GM18858 (cell line): ENCODE data around the gene PRKN.
"Not testable (repeated sequence)": the region's sequence is repeated elsewhere in the genome, so short reads cannot be mapped to it uniquely, and the experiment has no call there.

Experiments used
- ATAC-seq: cut with Tn5 transposase; IDR thresholded peaks from one replicate; pipeline ENCODE4 v1.9.1; 2021; ENCODE audit not compliant: unreplicated experiment

Gene PRKN

GRCh38 chr6:161540532-161540931 is 1187.0 kb downstream of the PRKN start:
- ATAC-seq: no peak

DNA sequence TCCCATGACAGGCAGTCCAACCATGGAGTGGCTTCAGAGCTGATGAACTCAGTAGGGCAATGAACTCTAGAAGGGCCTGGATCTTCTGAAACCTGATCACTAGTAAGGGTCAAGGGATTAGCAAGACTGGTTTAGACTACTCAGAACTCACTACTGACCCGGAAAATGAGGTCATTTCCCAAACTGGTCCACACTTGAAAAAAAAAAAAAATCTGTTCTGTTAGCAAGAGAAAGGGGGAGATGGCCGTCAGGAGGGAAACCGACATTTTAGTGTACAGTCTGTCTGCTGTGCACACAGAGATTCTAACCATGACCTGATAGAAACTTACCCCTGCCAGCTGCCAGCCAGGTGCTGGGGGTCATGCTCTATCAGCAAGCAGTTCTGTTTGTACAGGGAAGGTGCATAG is 1191.3 kb downstream of the PRKN start:
- ATAC-seq: no peak

GRCh38 chr6:161534264-161534873 is 1193.2 kb downstream of the PRKN start:
- no peak for ATAC-seq

- ATAC-seq: no peak
Measured at GRCh38 chr6:161533266-161533665, 1194.3 kb downstream of the PRKN start.

DNA sequence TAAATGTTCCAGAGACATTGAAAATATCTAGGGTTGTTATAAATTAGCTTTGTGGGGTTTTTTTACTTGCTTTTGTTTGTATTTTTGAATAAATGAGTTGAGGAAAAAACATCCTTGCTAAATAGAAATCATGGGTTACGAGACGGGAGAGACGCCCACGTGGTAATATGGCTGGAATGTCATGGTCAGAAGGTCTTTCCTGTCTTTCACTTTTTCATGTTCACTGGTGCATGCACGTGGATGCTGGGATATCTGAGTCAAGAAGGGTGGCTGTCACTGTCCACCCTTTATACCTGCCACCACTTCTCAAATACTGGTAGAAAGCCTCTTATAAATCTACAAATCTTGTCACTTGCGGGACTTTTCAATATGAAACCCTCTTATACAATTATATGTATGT is 1195.0 kb downstream of the PRKN start:
- ATAC-seq: no peak

DNA sequence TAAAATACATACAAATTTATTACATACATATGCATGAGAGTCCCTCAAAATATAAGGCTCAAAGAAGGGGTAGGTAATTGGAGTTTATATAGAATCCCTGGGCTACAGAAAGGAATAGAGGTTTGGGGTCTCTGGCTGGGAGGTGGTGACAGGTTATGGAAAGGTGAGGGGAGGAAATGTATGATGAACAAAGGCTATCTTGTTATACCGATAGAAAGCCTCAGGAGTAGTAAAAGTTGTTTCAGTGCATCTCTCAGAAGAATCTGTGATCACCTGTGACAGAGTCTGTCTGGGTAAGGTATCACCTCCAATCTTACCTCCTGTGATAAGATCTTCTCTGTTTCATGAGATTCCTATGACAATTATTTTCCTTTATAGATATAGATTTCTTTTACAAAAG is 1200.8 kb downstream of the PRKN start:
- no peak for ATAC-seq

DNA sequence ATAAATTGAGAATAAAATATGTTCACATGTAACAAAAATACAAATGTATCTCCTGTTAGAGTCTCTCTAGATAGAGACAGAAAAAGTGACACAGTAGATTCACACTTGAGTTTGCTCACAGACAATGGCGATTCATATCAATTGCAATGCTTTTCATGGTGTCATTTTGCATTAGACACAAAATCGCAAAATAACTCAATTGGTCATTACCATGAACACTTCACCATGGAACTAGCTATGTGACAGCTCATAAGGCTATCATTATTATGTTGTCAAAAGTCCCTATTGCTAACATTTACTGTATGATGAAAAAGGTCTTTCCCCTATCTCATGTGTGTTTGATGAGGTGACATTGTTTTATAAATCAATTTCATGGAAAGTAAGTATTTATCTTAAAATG is 1204.2 kb downstream of the PRKN start:
- ATAC-seq: no peak

DNA sequence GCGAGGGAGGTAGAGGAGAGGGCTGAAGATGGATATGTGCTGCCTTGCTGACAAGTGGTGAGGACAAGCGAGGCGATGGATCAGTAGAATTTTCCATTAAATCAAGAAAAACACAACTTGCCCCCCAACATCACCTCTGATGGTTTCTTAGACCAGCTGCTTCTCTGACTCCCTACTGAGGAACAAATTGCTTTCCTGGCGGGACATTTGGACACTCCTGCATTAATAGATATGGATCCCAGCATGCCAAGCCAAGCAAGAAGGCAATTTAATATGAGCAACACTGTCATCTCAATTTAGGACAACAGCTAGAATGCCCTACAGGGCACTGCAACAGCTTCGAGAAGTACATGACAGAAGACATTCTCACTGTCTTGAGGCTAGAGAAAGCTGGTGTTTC is 1205.3 kb downstream of the PRKN start:
- ATAC-seq: no peak

DNA sequence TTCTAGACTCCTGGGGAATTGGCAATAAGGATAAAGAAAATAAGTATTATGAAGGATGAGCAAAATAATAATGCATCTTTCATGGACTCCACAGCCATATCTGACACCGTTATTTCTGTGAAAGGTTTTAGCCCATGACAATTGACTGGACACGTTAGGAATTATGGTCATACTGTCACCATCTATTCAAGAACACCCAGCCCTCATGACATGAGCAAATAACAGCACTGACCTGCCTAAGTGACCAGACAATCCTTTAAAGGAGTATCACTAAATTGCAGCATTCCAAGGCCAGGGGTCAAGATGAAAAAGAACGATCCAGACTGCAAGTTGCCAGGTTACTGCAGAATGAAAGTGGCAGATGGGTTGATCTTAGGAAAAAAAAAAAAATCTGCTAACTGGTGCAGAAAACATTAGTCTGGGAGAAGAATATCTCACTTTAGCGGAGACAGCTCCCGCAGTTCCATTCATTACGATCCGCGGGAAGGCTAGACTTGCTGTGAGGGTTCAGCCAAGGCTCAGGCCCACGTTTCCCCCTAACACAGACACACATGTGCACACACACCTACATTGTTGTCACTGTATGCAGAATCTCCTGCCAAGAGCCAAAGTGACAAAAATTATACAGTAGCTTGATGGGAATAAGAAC is 1216.0 kb downstream of the PRKN start:
- ATAC-seq: no peak

- ATAC-seq: no peak
Measured at GRCh38 chr6:161508341-161508740, 1219.2 kb downstream of the PRKN start.

DNA sequence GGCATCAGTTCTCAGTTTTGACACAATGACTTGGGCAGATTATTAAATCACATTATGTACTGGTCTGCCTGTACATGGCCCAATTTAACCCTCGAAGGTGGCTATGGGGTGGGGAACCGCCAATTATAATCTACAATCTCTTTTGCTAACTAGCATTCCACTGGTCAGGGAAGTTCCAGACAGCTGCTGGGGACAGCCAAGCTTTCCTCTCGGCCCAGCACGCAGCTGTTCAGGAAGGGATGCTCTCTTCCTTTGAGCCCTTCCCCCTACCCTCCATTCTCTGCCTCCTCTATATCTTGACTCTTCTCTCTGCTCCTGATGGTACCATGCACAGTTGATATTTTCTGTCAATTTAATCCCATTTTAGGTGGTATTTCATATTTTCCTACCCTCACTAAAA is 1220.2 kb downstream of the PRKN start:
- no peak for ATAC-seq

DNA sequence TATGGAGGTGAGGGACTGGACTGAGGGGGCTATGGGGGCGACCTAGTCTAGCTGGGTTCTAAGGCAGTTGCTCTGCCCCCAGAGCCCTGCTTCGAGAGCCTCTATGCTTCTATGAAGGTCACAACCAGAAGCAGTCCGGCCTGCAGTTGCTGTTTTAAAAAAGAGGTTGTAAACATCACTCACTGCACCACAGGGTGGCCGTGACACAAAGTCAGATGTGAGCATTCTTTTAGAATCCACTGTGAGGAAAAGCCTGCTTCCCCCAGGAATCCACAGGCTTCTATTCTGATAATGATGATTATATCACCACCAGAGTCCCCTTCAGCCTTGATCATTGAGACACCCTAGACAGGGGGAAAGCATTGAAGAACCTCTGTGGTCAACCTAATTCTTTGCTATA is 1224.0 kb downstream of the PRKN start:
- ATAC-seq: no peak

DNA sequence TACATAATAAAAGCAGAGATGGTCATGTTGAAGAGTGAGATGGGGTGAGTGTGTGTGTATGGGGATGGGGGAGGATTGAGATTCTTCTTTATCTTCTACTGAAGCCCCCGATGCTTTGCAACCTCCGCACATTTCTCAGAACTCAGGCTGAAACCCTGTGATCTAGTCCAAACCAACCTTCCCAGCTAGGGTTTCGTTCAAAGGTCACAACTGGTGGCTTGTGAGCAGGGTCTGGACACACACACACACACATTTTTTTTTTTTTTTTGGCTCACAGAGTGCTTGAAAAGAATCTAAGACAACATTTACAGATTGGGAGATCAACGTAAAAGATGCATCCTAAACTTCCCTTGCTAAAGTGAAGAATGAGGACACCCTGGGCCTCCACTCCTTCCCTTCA is 1228.7 kb downstream of the PRKN start:
- no peak for ATAC-seq

- no peak for ATAC-seq
Measured at GRCh38 chr6:161498359-161498758, 1229.2 kb downstream of the PRKN start.

DNA sequence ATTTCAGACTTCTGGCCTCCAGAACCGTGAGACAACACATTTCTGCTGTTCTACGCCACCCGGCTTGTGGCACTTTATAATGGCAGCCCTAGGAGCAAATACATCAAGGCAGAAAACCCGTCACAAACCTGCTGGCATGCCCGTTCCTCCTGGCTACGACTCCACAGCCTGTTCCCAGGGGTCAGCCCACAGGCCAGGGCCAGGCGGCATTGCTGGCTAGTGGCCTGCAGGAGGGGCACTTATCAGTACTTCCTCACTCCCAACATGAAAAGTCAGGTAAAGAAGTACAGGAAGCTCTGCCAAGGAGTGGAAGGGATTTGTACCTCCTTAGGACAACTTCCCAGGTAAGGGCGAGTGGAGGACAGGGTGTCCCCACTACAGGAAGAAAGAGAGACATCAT is 1230.6 kb downstream of the PRKN start:
- no peak for ATAC-seq

DNA sequence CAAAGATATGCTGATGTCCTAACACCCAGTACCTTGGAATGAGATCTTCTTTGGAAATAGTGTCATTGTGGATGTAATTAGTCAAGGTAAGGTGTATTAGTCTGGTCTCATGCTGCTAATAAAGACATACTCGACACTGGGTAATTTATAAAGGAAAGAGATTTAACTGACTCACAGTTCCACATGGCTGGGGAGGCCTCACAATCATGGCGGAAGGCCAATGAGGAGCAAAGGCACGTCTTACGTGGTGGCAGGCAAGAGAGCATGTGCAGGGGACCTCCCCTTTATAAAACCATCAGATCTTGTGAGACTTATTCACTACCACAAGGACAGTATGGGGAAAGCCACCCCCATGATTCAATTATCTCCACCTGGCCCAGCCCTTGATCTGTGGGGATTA is 1231.3 kb downstream of the PRKN start:
- ATAC-seq: not testable (repeated sequence)

- ATAC-seq: no peak
Measured at GRCh38 chr6:161494566-161494965, 1233.0 kb downstream of the PRKN start.

GRCh38 chr6:161493576-161494118 is 1233.9 kb downstream of the PRKN start:
- ATAC-seq: no peak

DNA sequence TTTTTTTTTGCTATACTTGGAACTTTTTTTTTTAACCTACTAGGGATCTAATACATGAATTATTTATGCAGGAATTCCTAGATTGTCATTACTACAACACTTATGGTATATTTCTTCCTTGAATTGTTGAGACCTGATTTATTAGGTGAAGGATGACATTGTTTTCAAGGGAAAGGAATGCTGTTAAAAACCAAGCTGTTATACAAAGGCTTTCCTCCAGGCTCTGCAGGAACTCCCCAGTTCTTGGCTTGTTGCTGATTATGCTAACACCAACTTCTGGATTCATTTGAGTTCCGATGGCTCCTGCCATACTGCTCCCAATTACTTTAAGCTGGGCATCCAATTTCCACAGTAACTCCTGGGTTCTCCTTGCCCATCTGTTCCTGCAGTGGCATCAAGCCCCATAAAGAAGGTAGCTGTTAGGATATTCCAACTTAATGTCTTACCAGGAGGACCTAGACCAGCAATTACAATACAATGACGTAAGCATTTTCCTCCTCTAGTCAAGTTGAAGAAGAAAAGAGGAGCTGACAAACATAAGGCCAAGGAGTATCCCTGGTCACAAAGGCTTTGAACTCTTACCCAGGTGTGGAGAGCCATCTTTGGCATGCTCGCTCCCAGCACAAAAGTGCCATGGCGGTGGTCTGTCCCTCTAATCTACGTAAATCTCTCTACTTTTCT is 1237.8 kb downstream of the PRKN start:
- no peak for ATAC-seq

DNA sequence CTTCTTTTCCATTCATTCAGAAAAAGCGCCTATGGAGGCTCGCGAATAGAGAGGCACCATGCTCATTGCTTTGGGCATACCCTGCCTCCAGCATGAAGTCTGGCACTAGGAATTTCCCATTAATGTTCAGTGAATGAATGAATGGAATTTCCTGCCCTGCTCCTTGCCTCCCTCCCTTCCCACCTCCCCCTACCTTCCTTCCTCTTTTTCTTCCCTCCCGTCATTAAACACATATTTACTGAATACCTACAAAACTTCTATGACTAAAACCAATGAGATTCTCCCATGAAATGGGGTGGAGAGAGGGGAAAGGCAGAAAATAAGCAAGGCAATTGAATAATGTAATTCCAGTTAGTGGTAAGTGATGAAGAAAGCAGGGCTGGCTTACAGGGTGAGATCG is 1239.9 kb downstream of the PRKN start:
- no peak for ATAC-seq

- no peak for ATAC-seq
Measured at GRCh38 chr6:161487217-161487531, 1240.4 kb downstream of the PRKN start.
